SU-DHL-6 (cell line): ENCODE data around the gene NR1D2.

Source experiments
- H2AFZ ChIP-seq: fragments of 200-600 bp; sonication (generic); 2 replicates; pipeline ENCODE4 v1.6.1; 2014; ENCODE audit warnings: low read depth, mild to moderate bottlenecking, moderate library complexity, mixed read lengths, antibody characterized with exemption, low read length; ENCODE audit not compliant: severe bottlenecking
- H3F3A ChIP-seq: fragments of 200-600 bp; shearing (Covaris generic); 2 replicates; pipeline ENCODE4 v1.6.0; 2016; ENCODE audit warnings: antibody characterized with exemption, mild to moderate bottlenecking; ENCODE audit not compliant: insufficient read depth
- H3K27ac ChIP-seq: fragments of 200-600 bp; sonication (generic); 2 replicates; pipeline ENCODE4 v1.5.1; 2016; ENCODE audit warnings: low read depth, mild to moderate bottlenecking, low read length, moderate library complexity, mixed read lengths
- H3K27me3 ChIP-seq: fragments of 200-600 bp; sonication (generic), shearing (Covaris generic); 2 replicates; pipeline ENCODE4 v1.6.0; 2014; ENCODE audit warnings: mild to moderate bottlenecking, low read length
- H3K36me3 ChIP-seq: fragments of 200-600 bp; sonication (generic); 2 replicates; pipeline ENCODE4 v1.6.1; 2014; ENCODE audit warnings: mild to moderate bottlenecking, low read length, mixed read lengths
- H3K4me2 ChIP-seq: fragments of 300-600, 200-600 bp; shearing (Covaris generic), sonication (generic); 2 replicates; pipeline ENCODE4 v1.6.0; 2014; ENCODE audit warnings: low read length, low read depth, mild to moderate bottlenecking; ENCODE audit not compliant: poor library complexity, severe bottlenecking
- H3K4me3 ChIP-seq: fragments of 200-600 bp; sonication (generic); 2 replicates; pipeline ENCODE4 v1.5.1; 2014; ENCODE audit warnings: antibody characterized with exemption, low read length, mild to moderate bottlenecking, mixed read lengths; ENCODE audit not compliant: insufficient read depth, poor library complexity, severe bottlenecking
- H3K79me2 ChIP-seq: fragments of 200-600 bp; sonication (generic); 2 replicates; pipeline ENCODE4 v1.6.1; 2014; ENCODE audit warnings: mild to moderate bottlenecking, low read length, moderate library complexity; ENCODE audit not compliant: insufficient read depth
- H3K9ac ChIP-seq: fragments of 200-600 bp; sonication (generic); 2 replicates; pipeline ENCODE4 v1.7.0; 2014; ENCODE audit warnings: mild to moderate bottlenecking, low read length
- H3K9me2 ChIP-seq: fragments of 200-600 bp; sonication (generic); replicated peaks from 2 replicates; pipeline ENCODE4 v1.6.1; 2014; ENCODE audit warnings: low read length; ENCODE audit not compliant: insufficient read depth
- H3K9me3 ChIP-seq: fragments of 200-600 bp; sonication (generic); 2 replicates; pipeline ENCODE4 v1.6.1; 2014; ENCODE audit warnings: low read length, mixed read lengths; ENCODE audit not compliant: insufficient read depth
- H4K20me1 ChIP-seq: fragments of 200-600 bp; sonication (generic); 2 replicates; pipeline ENCODE4 v1.6.1; 2014; ENCODE audit warnings: low read depth, mild to moderate bottlenecking, antibody characterized with exemption, low read length, moderate library complexity, mixed read lengths
- CTCF ChIP-seq: fragments of 200-600 bp; sonication (generic); IDR thresholded peaks from one replicate; pipeline ENCODE4 v1.5.1; 2017; ENCODE audit warnings: antibody characterized with exemption, mild to moderate bottlenecking, low read length, moderate library complexity; ENCODE audit not compliant: insufficient read depth, poor library complexity, severe bottlenecking
- EZH2phosphoT487 ChIP-seq: fragments of 200-600 bp; sonication (generic), shearing (Covaris generic); conservative IDR thresholded peaks from 2 replicates; pipeline ENCODE4 v1.6.1; 2018; ENCODE audit warnings: mild to moderate bottlenecking, antibody characterized with exemption, low read length, moderate library complexity, mixed read lengths

NR1D2 gene

DNA sequence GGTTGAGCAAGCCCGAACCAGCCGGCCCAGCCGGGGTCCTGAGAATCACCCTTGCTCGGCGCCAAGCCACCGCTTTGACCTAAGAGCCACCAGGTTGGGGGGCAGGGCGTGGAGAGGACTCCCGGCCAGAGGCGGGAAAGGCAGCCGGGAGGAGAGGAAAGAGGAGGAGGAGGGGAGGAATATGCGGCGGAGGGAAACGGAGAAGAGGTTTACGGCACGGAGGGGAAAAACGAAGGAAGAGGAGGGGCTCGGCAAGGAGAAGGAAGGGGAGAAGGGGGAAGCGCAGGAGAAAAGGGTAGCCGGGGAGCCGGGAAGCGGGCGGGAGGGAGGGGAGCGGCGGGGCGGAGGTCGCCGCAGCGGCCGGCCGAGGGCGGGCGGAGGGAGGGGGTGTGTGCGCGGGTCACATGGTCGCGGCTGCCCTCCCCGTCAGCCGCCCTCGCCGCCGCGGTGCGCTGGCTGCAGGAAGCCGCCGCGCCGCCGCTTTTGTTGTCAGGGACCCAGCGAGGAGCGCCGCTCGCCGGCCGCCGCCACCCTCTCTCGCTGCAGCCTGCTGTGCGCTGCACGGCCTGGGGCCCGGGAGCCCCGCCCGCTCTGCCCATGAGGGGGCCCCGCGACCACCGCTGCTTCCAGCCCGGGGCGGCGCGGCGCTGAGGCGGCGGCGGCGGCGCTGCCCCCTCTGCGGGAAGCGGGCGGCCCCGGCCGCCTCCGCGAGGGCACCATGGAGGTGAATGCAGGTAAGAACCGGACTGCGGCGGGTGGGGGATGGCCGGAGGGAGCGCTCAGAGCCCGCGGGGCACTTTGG, at the start of gene NR1D2:
NR1D2 (plus strand) TSS at position 426 of the 802 bp plus-strand sequence; CDS start at position 719, 293 bp downstream.
- Histone ChIP-seq H3K36me3 (no peaks in the 10 kb centered on the region), H3K27ac (peak within 1 kb of the TSS; percentile 51; the same call in 1 of the 2 replicates), H3K27me3 (no peaks in the 10 kb centered on the region), H4K20me1 (no peaks in the 10 kb centered on the region), H3K9me3 (no peaks in the 10 kb centered on the region), H3K9me2 (no peaks in the 10 kb centered on the region), H3K79me2 (no peaks in the 10 kb centered on the region), H3K4me3 (peak within 1 kb of the TSS; percentile 90), H3K9ac (peak within 1 kb of the TSS; percentile 79), H3K4me2 (peak within 1 kb of the TSS; percentile 90), H3F3A (peaks cover 19% of the 10 kb centered on the region), H2AFZ (peak within 1 kb of the TSS; percentile 98)
- TF ChIP-seq EZH2phosphoT487 (no peak), CTCF (no peak)

DNA sequence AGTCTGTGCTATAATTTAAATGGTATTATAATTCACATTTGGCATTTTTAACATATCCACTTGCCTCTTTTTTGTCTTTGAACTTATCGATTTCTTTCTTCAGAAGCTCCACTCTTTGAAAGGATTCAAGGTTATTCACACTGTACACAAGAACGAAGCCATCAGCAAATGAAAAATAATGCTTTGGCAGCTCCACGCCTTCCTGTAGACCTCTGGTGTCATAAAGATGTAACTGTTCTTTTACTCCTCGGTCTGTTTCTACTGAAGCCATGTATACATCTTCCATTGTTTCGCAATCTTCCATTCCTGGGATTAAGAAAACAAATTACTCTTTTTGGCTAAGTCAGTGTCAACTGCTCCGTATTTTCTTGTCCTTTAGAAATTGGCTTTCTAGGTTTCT, 44.3 kb upstream of the NR1D2 start:
- Histone ChIP-seq H3K4me3 (no peak overlapping the region), H3K27ac (no peak overlapping the region), H3K36me3 (no peaks in the 10 kb centered on the region)

GRCh38 chr3:23904545-23904944, 40.5 kb upstream of the NR1D2 start:
- no peaks in the 10 kb centered on the region for H3K79me2 ChIP-seq
- no peak overlapping the region for H3K4me2 ChIP-seq
- TF ChIP-seq CTCF (no peak), EZH2phosphoT487 (no peak)
- H3K36me3 ChIP-seq, result peaks cover 3% of the 10 kb centered on the region; the same call in 1 of the 2 replicates
- H3K9me2 ChIP-seq, result no peaks in the 10 kb centered on the region
- H3K27ac ChIP-seq, result no peak overlapping the region
- no peak overlapping the region for H3K4me3 ChIP-seq
- H3K9ac ChIP-seq, result no peak overlapping the region
- no peaks in the 10 kb centered on the region for H3F3A ChIP-seq
- H3K9me3 ChIP-seq, result no peaks in the 10 kb centered on the region
- H2AFZ ChIP-seq, result no peak overlapping the region
- no peaks in the 10 kb centered on the region for H4K20me1 ChIP-seq
- no peaks in the 10 kb centered on the region for H3K27me3 ChIP-seq

More for the DNA sequence above, 44.3 kb upstream of the NR1D2 start:
- no peak overlapping the region for H2AFZ ChIP-seq
- H3K9me3 ChIP-seq, result no peaks in the 10 kb centered on the region
- no peaks in the 10 kb centered on the region for H3K27me3 ChIP-seq
- no peak overlapping the region for H3K9ac ChIP-seq
- no peak overlapping the region for H3K4me2 ChIP-seq
- no peaks in the 10 kb centered on the region for H4K20me1 ChIP-seq
- no peaks in the 10 kb centered on the region for H3K79me2 ChIP-seq
- TF ChIP-seq EZH2phosphoT487, result no peak
- no peak for TF ChIP-seq CTCF
- H3K9me2 ChIP-seq, result no peaks in the 10 kb centered on the region
- no peaks in the 10 kb centered on the region for H3F3A ChIP-seq
